ENCODE data around the gene ZC3H11A.
"Not testable (repeated sequence)": the region's sequence is repeated elsewhere in the genome, so short reads cannot be mapped to it uniquely, and the experiment has no call there.

ZC3H11A gene

GRCh38 chr1:203760506-203760905 lies 34.9 kb upstream of the ZC3H11A start:
- TF ChIP-seq, protein P1, sequence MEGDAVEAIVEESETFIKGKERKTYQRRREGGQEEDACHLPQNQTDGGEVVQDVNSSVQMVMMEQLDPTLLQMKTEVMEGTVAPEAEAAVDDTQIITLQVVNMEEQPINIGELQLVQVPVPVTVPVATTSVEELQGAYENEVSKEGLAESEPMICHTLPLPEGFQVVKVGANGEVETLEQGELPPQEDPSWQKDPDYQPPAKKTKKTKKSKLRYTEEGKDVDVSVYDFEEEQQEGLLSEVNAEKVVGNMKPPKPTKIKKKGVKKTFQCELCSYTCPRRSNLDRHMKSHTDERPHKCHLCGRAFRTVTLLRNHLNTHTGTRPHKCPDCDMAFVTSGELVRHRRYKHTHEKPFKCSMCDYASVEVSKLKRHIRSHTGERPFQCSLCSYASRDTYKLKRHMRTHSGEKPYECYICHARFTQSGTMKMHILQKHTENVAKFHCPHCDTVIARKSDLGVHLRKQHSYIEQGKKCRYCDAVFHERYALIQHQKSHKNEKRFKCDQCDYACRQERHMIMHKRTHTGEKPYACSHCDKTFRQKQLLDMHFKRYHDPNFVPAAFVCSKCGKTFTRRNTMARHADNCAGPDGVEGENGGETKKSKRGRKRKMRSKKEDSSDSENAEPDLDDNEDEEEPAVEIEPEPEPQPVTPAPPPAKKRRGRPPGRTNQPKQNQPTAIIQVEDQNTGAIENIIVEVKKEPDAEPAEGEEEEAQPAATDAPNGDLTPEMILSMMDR (IDR thresholded peaks at IDR 0.05; ENCODE audit: low read depth, low read length): no peak
- in situ Hi-C loops (cut with HindIII; ENCODE audit: low sequenced_read_pairs): no loop called here
- no peak overlapping the region for H3K4me3 ChIP-seq (ENCODE audit: low read depth, low read length)
- DNase-seq (ENCODE audit: low read depth, low spot score): no peak

DNA sequence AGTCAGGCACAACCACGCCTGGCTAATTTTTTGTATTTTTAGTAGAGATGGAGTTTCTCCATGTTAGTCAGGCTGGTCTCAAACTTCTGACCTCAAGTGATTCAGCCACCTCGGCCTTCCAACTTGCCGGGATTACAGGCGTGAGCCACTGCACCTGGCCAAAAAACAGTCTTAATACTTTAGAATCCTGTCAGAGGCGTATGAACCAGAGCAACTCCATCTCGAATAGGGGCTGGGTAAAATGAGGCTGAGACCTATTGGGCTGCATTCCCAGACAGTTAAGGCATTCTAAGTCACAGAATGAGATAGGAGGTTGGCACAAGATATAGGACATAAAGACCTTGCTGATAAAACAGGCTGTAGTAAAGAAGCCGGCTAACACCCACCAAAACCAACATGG lies 33.5 kb upstream of the ZC3H11A start:
- in situ Hi-C loops (cut with HindIII; ENCODE audit: low sequenced_read_pairs); DNase-seq (ENCODE audit: low read depth, low spot score); H3K4me3 ChIP-seq (ENCODE audit: low read depth, low read length): not testable (repeated sequence)

- TF ChIP-seq, protein P1 (IDR thresholded peaks at IDR 0.05; ENCODE audit: low read depth, low read length): no peak
- H3K4me3 ChIP-seq (ENCODE audit: low read depth, low read length): no peak overlapping the region
- no peak for DNase-seq (ENCODE audit: low read depth, low spot score)
- in situ Hi-C loops (cut with HindIII; ENCODE audit: low sequenced_read_pairs): no loop called here
These were observed 31.9 kb upstream of the ZC3H11A start for GRCh38 chr1:203763505-203763904.

DNA sequence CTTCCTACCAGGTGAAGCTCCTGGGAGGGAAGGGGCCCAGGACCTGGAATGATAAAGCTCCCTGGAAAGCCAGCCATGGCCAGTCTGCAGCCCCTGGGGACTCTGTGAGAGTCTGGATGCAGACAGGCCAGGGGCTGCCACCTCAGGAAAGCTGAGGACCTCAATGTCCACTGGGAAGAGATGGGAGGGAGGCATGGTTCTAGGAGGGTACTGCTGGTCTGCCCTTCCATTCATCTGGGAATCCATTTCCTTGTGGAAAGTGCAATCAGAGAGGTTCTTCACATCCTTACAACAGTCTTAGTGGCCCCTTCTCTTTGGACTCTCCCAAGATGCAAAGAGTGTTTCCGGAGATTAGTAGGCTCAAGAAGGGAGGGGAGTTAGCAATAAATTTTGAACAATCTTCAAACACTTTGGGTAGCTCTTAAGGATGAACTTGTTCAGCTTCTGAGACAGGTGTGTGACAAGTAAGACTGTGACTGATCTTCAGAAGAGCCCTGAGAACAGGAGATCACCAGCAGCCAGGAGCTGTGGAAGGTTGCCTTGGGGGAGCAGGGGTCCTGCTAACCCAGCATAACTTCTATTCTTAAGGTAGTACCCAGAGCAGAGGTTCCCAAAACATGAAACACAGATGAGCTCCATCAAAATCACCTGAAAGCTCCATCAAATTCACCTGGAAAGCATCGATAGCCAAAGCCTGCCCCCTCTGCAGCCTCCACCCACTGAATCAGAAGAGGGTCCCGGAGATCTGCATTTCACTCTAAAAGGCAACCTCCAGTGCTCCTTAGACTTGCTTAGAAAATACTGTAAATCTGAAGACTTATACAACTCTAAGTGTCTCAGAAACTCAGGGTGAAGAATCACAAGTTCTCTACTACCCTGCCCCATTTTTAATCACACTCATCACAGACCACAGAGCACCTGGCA lies 31.1 kb upstream of the ZC3H11A start:
- DNase-seq (ENCODE audit: low read depth, low spot score): no peak
- in situ Hi-C loops (cut with HindIII; ENCODE audit: low sequenced_read_pairs): no loop called here
- H3K4me3 ChIP-seq (ENCODE audit: low read depth, low read length): no peak overlapping the region

DNA sequence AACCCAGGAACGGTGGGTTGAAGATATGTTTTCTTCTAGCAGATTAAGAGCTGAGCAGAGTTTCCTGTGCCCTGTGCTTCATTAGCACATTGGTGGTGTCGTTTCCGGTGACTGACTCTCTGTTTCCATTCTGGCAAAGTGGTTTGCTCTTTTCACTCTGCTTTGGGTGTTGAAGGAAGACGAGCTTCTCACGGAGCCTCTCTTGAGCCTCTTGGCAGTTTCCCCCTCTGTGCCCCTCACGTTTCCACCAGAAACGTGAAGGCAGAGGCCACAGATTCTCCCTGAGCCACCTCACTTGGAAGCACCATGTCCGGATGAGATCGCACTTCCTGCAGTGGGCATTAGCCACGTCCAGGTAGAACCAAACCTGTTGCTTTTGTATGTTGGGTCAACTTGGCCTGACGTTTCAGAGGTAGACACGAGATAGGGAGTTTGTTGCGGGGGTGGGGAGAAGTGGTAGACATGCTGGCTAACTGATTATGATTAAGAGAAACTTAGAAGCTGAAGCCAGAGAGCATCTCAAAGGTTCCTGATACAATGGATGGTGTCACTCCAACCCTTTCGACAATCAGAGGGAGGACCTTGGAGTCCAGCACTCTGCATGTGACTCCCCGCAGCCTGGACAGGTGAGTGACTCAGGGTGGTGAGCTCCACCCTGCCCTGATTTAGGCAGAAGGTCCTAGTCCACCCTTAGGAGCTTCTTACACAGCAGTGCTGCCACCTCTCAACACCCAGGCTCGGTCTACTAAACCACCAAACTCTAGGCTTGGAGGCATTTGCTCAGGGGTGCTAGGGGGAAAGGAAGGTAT lies 30.2 kb upstream of the ZC3H11A start, which contains the start of gene LAX1:
LAX1 (plus strand) TSS at position 155 of the 809 bp plus-strand sequence; CDS start at position 538, 383 bp downstream.
- TF ChIP-seq, protein P1 (IDR thresholded peaks at IDR 0.05; ENCODE audit: low read depth, low read length): no peak
- in situ Hi-C loops (cut with HindIII; ENCODE audit: low sequenced_read_pairs): no loop called here
- H3K4me3 ChIP-seq (ENCODE audit: low read depth, low read length): no peak within 1 kb of the TSS
- DNase-seq (ENCODE audit: low read depth, low spot score): no peak

More for the DNA sequence above, 31.1 kb upstream of the ZC3H11A start:
- TF ChIP-seq, protein P1 (IDR thresholded peaks at IDR 0.05; ENCODE audit: low read depth, low read length): no peak

DNA sequence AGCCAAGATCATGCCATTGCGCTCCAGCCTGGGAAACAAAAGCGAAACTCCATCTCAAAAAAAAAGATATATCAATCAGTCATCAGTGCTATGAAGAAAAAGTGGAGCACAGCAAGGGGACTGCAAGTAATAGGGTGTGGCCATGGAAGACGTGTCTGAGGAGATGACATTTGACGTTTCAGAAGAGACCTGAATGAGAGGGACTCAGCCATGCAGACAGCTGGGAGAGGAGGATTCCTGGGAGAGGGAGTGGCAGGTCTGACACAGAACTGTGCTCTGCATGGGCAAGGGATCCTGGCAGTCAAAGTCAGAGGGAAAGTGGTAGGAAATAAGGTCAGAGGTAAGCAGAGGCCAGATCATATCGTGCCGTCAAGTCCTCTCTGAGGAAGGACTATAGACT lies 27.2 kb upstream of the ZC3H11A start:
- DNase-seq (ENCODE audit: low read depth, low spot score): no peak
- H3K4me3 ChIP-seq (ENCODE audit: low read depth, low read length): no peak overlapping the region
- TF ChIP-seq, protein P1 (IDR thresholded peaks at IDR 0.05; ENCODE audit: low read depth, low read length): no peak
- in situ Hi-C loops (cut with HindIII; ENCODE audit: low sequenced_read_pairs): no loop called here

All from astrocyte of the spinal cord (primary cell).